ENCODE measurements around the gene PTH1R.
"Not testable (repeated sequence)": the region's sequence is repeated elsewhere in the genome, so short reads cannot be mapped to it uniquely, and the experiment has no call there.

PTH1R gene

GRCh38 chr3:46902188-46902631 lies 24.7 kb downstream of the PTH1R start:
- Mint-ChIP-seq H3K4me3 (no peak overlapping the region), H3K9me3 (ENCODE audit: low read depth) (no peaks in the 10 kb centered on the region), H3K4me1 (ENCODE audit: low read depth) (peaks cover 2% of the 10 kb centered on the region), H3K27me3 (peaks cover 2% of the 10 kb centered on the region), H3K27ac (no peak overlapping the region), H3K36me3 (no peaks in the 10 kb centered on the region)

GRCh38 chr3:46903341-46904302 lies 26.1 kb downstream of the PTH1R start:
- Mint-ChIP-seq H3K4me1 (ENCODE audit: low read depth) (peaks cover 2% of the 10 kb centered on the region), H3K4me3 (no peak overlapping the region), H3K9me3 (ENCODE audit: low read depth) (no peaks in the 10 kb centered on the region), H3K27ac (no peak overlapping the region), H3K27me3 (peaks cover 2% of the 10 kb centered on the region), H3K36me3 (no peaks in the 10 kb centered on the region)

DNA sequence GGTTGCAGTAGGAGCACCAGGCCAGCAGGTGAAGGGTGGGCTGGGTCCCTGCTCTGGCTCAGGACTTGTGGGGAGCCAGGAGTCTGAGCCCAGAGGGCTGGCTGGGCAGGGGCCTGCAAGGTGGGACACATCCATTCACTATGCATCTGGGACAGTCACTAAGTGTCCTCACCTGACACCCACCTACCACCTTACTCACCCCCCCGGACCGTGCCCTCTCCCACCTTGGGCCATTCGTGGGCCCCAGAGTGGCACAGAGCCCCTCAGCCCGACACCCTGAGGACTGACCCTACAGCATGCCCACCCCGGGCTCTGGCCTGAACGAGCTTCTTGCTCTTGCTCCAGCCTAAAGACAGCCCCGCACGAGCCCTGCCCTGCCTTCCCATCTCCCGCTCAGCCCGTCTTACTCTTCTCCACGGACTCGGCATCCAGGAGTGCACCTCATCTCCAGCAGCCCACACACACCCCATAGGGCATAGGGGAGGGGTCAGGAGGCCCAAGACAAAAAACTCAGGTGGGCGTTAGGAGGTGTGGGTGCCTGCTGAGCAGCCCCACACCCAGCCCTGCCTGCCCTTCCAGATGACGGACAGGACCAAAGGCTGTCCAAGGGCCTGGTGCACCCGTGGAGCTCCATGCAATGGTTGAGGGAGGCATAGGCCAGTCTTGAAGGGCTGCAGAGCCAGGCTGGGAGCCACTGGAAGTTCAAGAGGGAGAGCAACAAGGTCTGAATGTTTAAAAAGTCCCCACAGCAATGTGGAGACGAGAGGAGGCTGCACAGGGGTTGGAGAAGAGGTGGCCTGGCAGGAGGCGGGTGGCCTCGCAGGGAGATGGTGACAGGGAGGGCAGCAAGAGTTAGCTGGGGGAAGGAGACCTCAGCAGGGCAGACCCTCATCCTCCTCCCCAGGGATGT lies 27.0 kb downstream of the PTH1R start:
- Mint-ChIP-seq H3K27me3 (no peaks in the 10 kb centered on the region), H3K36me3 (no peaks in the 10 kb centered on the region), H3K27ac (no peak overlapping the region), H3K4me1 (ENCODE audit: low read depth) (peaks cover 3% of the 10 kb centered on the region), H3K9me3 (ENCODE audit: low read depth) (no peaks in the 10 kb centered on the region), H3K4me3 (no peak overlapping the region)

DNA sequence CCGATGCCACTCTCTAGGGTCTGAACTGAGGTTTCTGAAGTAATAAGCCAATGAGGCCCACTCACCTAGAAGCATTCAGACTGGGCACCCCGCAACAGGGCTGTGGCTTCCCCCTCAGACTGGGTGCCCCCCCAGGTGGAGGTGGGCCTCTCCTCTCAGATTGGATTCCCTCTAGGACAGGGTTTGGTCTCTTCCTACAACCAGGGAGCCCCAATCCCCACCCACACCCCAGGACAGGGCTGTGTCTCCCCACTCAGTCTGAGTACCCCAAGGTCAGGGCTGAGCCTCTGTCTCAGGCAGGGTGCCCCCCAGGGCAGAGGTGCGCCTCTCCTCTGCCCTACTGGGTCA lies 27.7 kb downstream of the PTH1R start:
- Mint-ChIP-seq H3K9me3 (ENCODE audit: low read depth) (no peaks in the 10 kb centered on the region), H3K27ac (no peak overlapping the region), H3K4me1 (ENCODE audit: low read depth) (peaks cover 5% of the 10 kb centered on the region), H3K4me3 (no peak overlapping the region), H3K36me3 (no peaks in the 10 kb centered on the region), H3K27me3 (no peaks in the 10 kb centered on the region)

DNA sequence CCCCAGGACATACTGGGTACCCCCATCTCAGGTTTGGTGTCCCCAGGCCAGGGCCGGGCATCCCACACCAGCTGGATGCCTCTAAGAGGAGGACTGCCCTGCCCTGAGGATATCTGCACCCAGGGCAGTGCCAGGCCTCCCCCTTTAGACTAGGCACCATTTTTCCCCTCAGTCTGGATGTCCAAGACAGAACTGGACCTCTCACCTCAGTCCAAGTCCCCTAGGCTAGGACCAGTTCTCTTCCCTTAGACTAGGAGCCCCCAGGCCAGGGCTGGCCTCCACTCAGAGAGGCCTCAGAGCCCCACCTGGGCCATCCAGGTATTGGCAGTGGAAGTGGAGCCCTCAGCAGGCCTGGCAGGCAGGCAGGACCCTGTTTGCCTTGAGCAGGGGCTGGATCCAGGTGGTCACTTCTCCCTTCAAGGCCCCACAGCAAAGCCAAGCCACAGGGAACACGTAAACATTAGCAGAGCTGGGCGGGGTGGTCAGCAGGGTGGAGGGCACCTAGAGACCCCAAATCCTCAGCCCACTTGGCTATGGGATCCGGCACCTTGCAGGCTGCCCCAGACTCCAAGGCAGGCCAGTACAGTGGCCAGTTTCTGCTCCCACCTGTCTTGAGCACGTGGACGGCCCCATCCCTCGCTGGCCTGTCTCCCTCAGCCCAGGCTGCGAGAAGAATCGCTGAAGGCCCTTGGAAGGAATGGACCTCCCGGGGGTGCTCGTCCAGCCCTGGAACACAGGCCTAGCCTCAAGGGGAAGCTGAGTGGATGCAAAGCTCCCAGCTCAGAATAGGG lies 28.3 kb downstream of the PTH1R start:
- H3K27ac Mint-ChIP-seq = no peak overlapping the region
- peaks cover 5% of the 10 kb centered on the region for H3K4me1 Mint-ChIP-seq (ENCODE audit: low read depth)
- no peaks in the 10 kb centered on the region for H3K36me3 Mint-ChIP-seq
- H3K27me3 Mint-ChIP-seq = no peaks in the 10 kb centered on the region
- no peaks in the 10 kb centered on the region for H3K9me3 Mint-ChIP-seq (ENCODE audit: low read depth)
- H3K4me3 Mint-ChIP-seq = no peak overlapping the region

GRCh38 chr3:46906471-46907058 lies 29.0 kb downstream of the PTH1R start:
- Mint-ChIP-seq H3K27me3 (no peaks in the 10 kb centered on the region), H3K27ac (no peak overlapping the region)

DNA sequence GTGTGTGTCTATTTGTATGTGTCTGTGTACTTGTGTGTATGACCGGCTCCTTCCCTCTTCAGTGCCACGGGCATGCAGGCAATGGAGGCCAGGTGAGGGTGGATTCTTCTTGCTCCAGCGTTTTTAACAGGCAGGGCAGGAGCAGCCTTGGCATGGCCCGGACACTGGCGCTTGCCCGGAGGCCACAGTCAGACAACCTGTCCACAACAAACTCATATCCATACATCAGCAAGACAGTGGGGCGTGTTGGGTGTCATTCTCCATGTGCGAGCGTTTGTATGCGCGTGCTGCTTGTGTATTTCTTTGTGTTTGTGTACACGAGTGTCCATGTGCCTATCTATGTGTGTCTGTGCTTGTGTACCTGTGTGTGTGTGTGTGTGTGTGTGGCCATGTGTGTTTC lies 29.8 kb downstream of the PTH1R start:
- Mint-ChIP-seq H3K36me3 (no peaks in the 10 kb centered on the region), H3K27me3 (no peaks in the 10 kb centered on the region), H3K9me3 (ENCODE audit: low read depth) (no peaks in the 10 kb centered on the region), H3K27ac (no peak overlapping the region), H3K4me3 (no peak overlapping the region), H3K4me1 (ENCODE audit: low read depth) (peaks cover 5% of the 10 kb centered on the region)

More at GRCh38 chr3:46906471-46907058, 29.0 kb downstream of the PTH1R start:
- H3K9me3 Mint-ChIP-seq (ENCODE audit: low read depth) = no peaks in the 10 kb centered on the region
- H3K4me1 Mint-ChIP-seq (ENCODE audit: low read depth) = peaks cover 5% of the 10 kb centered on the region
- H3K36me3 Mint-ChIP-seq = no peaks in the 10 kb centered on the region
- H3K4me3 Mint-ChIP-seq = no peak overlapping the region

- Mint-ChIP-seq H3K4me3 (no peak overlapping the region), H3K27ac (no peak overlapping the region), H3K36me3 (no peaks in the 10 kb centered on the region), H3K27me3 (no peaks in the 10 kb centered on the region), H3K4me1 (ENCODE audit: low read depth) (peaks cover 5% of the 10 kb centered on the region), H3K9me3 (ENCODE audit: low read depth) (no peaks in the 10 kb centered on the region)
These were observed 30.4 kb downstream of the PTH1R start for GRCh38 chr3:46907960-46908293.

GRCh38 chr3:46908294-46908985 lies 30.9 kb downstream of the PTH1R start:
- Mint-ChIP-seq H3K4me3 (no peak overlapping the region), H3K27me3 (no peaks in the 10 kb centered on the region), H3K4me1 (ENCODE audit: low read depth) (peaks cover 6% of the 10 kb centered on the region), H3K9me3 (ENCODE audit: low read depth) (no peaks in the 10 kb centered on the region), H3K36me3 (no peaks in the 10 kb centered on the region), H3K27ac (no peak overlapping the region)

GRCh38 chr3:46908986-46909534 lies 31.5 kb downstream of the PTH1R start:
- Mint-ChIP-seq H3K9me3 (ENCODE audit: low read depth) (no peaks in the 10 kb centered on the region), H3K4me1 (ENCODE audit: low read depth) (peaks cover 12% of the 10 kb centered on the region), H3K36me3 (no peaks in the 10 kb centered on the region), H3K27ac (no peak overlapping the region), H3K4me3 (no peak overlapping the region), H3K27me3 (no peaks in the 10 kb centered on the region)

DNA sequence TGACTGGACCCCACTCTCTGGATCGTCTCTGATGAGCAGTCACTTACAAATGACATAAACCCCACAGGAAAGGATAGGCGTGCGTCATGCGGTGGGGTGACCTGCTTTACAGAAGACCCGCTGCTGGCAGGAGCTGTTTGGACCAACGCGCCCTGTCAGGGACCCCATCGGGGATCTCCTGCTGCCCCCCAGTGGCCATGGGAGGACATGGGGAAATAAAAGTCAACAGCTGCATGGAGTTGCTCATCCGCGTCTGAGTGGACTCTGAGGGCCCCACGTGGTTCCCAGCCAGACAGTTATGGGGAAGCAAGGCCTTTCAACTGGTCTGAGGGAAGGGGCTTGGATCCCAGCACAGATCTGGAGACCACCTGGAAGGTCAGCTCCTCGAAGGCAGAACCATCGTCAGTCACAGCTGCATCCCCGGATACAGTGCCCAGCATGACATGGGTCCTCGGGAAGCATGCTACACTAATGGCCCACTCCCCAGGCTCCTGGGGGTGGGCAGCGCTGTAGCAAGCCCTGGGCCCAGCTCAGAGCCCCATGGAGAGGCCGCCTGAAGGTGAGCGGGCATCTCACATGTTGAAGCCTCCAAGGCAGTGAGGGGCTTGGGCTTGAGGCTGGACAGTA lies 32.1 kb downstream of the PTH1R start:
- H3K36me3 Mint-ChIP-seq = no peaks in the 10 kb centered on the region
- no peaks in the 10 kb centered on the region for H3K27me3 Mint-ChIP-seq
- peaks cover 16% of the 10 kb centered on the region for H3K4me1 Mint-ChIP-seq (ENCODE audit: low read depth)
- no peak overlapping the region for H3K27ac Mint-ChIP-seq
- H3K4me3 Mint-ChIP-seq = no peak overlapping the region
- H3K9me3 Mint-ChIP-seq (ENCODE audit: low read depth) = no peaks in the 10 kb centered on the region

DNA sequence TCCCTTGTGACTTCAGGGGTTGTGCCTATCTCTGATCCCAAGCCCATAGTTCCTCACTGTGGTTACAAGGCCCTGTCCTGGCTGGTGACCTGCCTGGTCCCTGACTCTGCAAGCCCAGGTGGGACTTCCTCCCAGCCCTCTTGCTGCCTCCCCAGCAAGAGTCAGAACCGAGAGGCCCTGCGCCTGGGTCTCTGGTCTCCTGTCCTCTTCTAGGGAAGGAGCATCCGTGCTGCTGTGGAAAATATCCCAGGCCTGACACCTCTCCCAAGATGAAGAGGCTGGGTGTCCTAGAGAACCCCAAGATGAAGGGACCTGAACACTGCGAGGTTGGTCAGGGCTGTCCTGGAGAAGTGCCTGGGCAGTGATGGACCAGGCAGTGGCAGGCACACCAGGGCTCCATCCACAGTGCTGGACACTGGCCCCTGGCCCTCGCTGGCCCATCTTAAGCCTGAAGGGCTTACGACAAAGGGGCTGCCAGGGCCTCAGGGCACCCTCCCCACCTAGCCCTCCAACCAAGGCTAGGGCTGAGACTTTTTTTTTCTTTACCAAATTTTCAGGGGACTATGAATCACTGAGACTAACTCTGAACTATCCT lies 32.7 kb downstream of the PTH1R start:
- H3K4me3 Mint-ChIP-seq = no peak overlapping the region
- no peaks in the 10 kb centered on the region for H3K36me3 Mint-ChIP-seq
- peaks cover 18% of the 10 kb centered on the region for H3K4me1 Mint-ChIP-seq (ENCODE audit: low read depth)
- H3K27me3 Mint-ChIP-seq = no peaks in the 10 kb centered on the region
- H3K9me3 Mint-ChIP-seq (ENCODE audit: low read depth) = no peaks in the 10 kb centered on the region
- no peak overlapping the region for H3K27ac Mint-ChIP-seq

DNA sequence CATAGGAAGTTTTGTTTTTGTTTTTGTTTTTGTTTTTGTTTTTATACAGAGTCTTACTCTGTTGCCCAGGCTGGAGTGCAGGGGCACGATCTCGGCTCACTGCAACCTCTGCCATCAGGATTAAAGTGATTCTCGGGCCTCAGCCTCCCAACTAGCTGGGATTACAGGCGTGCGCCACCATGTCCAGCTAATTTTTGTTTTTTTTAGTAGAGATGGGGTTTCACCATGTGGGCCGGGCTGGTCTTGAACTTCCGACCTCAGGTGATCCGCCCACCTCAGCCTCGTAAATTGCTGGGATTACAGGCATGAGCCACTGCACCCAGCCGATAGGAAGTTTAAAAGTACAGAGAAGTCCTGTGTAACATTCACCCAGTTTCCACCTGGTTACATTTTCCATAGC lies 33.4 kb downstream of the PTH1R start:
- H3K27me3 Mint-ChIP-seq; H3K27ac Mint-ChIP-seq; H3K4me3 Mint-ChIP-seq; H3K36me3 Mint-ChIP-seq; H3K9me3 Mint-ChIP-seq (ENCODE audit: low read depth): not testable (repeated sequence)
- H3K4me1 Mint-ChIP-seq (ENCODE audit: low read depth) = peaks cover 22% of the 10 kb centered on the region

Data from activated naive CD8-positive, alpha-beta T cell (primary cell).